Measurements from ENCODE around the gene FOXG1.

DNA sequence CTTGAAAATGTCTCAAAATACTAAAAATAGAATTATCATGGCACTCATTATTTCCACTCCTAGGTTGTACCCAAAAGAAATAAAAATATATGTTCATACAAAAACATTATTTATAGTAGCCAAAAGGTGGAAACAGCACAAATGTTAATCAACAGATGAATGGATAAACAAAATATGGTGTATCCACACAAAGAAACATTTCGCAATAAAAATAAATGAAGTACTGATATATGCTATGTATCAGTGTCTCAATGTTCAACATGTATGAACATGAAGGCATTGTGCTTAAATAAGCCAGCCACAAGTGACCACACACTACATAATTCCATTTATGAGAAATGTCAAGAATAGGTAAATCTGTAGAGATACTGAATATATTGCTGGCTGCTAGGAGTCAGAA lies 40.9 kb downstream of the FOXG1 start:
- TF ChIP-seq POLR2A (IDR thresholded peaks at IDR 0.05; ENCODE audit: low read length) (no peak), GATA1 (IDR thresholded peaks at IDR 0.05; ENCODE audit: low read depth, low read length) (no peak)
